Measurements from ENCODE around the gene ABCA1.

Gene ABCA1

GRCh38 chr9:104802906-104803305, 125.0 kb downstream of the ABCA1 start:
- no peak overlapping the region for H3K4me3 ChIP-seq (ENCODE audit: low read depth, low read length)
- in situ Hi-C loops (cut with HindIII; ENCODE audit: low pct_ligation_motif_present, low sequenced_read_pairs): no loop called here
- peaks cover 91% of the 10 kb centered on the region for H3K36me3 ChIP-seq (replicated peaks)
- H3K27me3 ChIP-seq (replicated peaks): no peaks in the 10 kb centered on the region
- TF ChIP-seq CTCF (IDR thresholded peaks at IDR 0.05; ENCODE audit: low read depth, low read length, missing control alignments): no peak
- no peak overlapping the region for H3K27ac ChIP-seq
- DNase-seq: no peak

- H3K27me3 ChIP-seq (replicated peaks): no peaks in the 10 kb centered on the region
- DNase-seq: peak; percentile 12
- no peak overlapping the region for H3K27ac ChIP-seq
- in situ Hi-C loops (cut with HindIII; ENCODE audit: low pct_ligation_motif_present, low sequenced_read_pairs): no loop called here
- no peak overlapping the region for H3K4me3 ChIP-seq (ENCODE audit: low read depth, low read length)
- no peak for TF ChIP-seq CTCF (IDR thresholded peaks at IDR 0.05; ENCODE audit: low read depth, low read length, missing control alignments)
- peaks cover 96% of the 10 kb centered on the region for H3K36me3 ChIP-seq (replicated peaks)
Observed at GRCh38 chr9:104802110-104802509, 125.8 kb downstream of the ABCA1 start.

DNA sequence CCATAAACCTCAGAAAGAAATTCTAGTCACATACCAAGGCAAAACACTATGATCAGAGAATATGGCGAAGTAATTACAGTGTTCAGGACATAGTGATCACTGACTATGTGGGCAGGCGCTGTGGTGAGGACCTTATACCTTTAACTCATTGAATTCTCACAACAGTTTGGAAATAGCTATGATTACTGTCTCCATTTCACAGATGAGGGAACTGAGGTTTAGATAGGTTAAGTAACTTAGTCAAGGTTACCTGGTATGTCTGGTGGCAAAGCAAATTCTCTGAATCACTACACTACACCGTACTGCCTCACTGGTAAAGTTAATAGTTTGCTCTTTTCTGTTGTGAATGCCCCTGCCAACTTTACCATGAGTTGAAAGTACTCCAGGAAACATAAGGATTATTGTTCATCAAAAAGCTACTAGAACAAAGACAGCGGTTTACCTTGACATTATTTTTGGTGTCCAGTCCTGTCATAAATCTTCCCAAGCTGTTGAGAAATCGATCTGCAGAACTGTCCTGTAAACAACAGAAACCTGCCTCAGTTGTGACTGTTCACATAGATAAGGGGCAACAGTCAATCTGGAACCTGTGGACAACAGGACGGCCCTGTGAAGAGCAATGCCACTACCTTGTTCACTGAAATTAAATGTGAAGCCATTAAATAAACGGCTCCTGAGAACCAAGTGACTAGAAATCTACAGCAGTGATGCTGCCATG, 127.7 kb downstream of the ABCA1 start:
- peaks cover 96% of the 10 kb centered on the region for H3K36me3 ChIP-seq (replicated peaks)
- in situ Hi-C loops (cut with HindIII; ENCODE audit: low pct_ligation_motif_present, low sequenced_read_pairs): no loop called here
- no peak overlapping the region for H3K4me3 ChIP-seq (ENCODE audit: low read depth, low read length)
- TF ChIP-seq CTCF (IDR thresholded peaks at IDR 0.05; ENCODE audit: low read depth, low read length, missing control alignments): no peak
- H3K27me3 ChIP-seq (replicated peaks): no peaks in the 10 kb centered on the region
- no peak overlapping the region for H3K27ac ChIP-seq
- DNase-seq: no peak

- in situ Hi-C loops (cut with HindIII; ENCODE audit: low pct_ligation_motif_present, low sequenced_read_pairs): no loop called here
- Histone ChIP-seq H3K36me3 (replicated peaks) (peaks cover 92% of the 10 kb centered on the region), H3K27ac (no peak overlapping the region), H3K27me3 (replicated peaks) (no peaks in the 10 kb centered on the region), H3K4me3 (ENCODE audit: low read depth, low read length) (no peak overlapping the region)
- TF ChIP-seq CTCF (IDR thresholded peaks at IDR 0.05; ENCODE audit: low read depth, low read length, missing control alignments): no peak
- DNase-seq: no peak
Observed at GRCh38 chr9:104798209-104798995, 129.6 kb downstream of the ABCA1 start.

GRCh38 chr9:104795857-104796256, 132.1 kb downstream of the ABCA1 start:
- TF ChIP-seq CTCF (IDR thresholded peaks at IDR 0.05; ENCODE audit: low read depth, low read length, missing control alignments): no peak
- no peak for DNase-seq
- in situ Hi-C loops (cut with HindIII; ENCODE audit: low pct_ligation_motif_present, low sequenced_read_pairs): no loop called here
- no peak overlapping the region for H3K27ac ChIP-seq
- H3K36me3 ChIP-seq (replicated peaks): peaks cover 93% of the 10 kb centered on the region
- no peaks in the 10 kb centered on the region for H3K27me3 ChIP-seq (replicated peaks)
- H3K4me3 ChIP-seq (ENCODE audit: low read depth, low read length): no peak overlapping the region

Data from brain microvascular endothelial cell (primary cell).